ENCODE data around the gene DPYSL4.
"Not testable (repeated sequence)": the region's sequence is repeated elsewhere in the genome, so short reads cannot be mapped to it uniquely, and the experiment has no call there.

The DPYSL4 gene

GRCh38 chr10:132213917-132214316 lies 27.2 kb downstream of the DPYSL4 start:
- H3K27ac ChIP-seq = no peak overlapping the region
- DNase-seq = no peak
- intact Hi-C loops (cut with DNase I; ENCODE audit: low total_unique reads) = no loop called here
- no peaks in the 10 kb centered on the region for H3K4me1 ChIP-seq
- no peaks in the 10 kb centered on the region for H3K27me3 ChIP-seq
- peaks cover 3 to 25% (median 23%) of the 10 kb centered on the region in 3 donors for H3K9me3 ChIP-seq
- H3K36me3 ChIP-seq = peaks cover 0 to 5% (median 0%) of the 10 kb centered on the region in 3 donors
- no peak overlapping the region for H3K4me3 ChIP-seq
- no peak for TF ChIP-seq CTCF (IDR thresholded peaks at IDR 0.05)

- H3K27me3 ChIP-seq; H3K36me3 ChIP-seq; H3K27ac ChIP-seq; DNase-seq; H3K4me3 ChIP-seq; H3K4me1 ChIP-seq; intact Hi-C loops (cut with DNase I; ENCODE audit: low total_unique reads): not testable (repeated sequence)
- peaks cover 3 to 25% (median 23%) of the 10 kb centered on the region in 3 donors for H3K9me3 ChIP-seq
These were observed 29.7 kb downstream of the DPYSL4 start for GRCh38 chr10:132216441-132216840.

GRCh38 chr10:132219486-132219885 lies 32.7 kb downstream of the DPYSL4 start:
- intact Hi-C loops (cut with DNase I; ENCODE audit: low total_unique reads) = no loop called here
- Histone ChIP-seq H3K4me3 (no peak overlapping the region), H3K4me1 (no peaks in the 10 kb centered on the region), H3K27ac (no peak overlapping the region), H3K27me3 (peaks cover 0 to 3% of the 10 kb centered on the region in 2 donors), H3K36me3 (no peaks in the 10 kb centered on the region), H3K9me3 (peaks cover under 1 to 11% (median 7%) of the 10 kb centered on the region in 3 donors)
- no peak for TF ChIP-seq CTCF (IDR thresholded peaks at IDR 0.05)
- DNase-seq = no peak

- intact Hi-C loops (cut with DNase I; ENCODE audit: low total_unique reads) = loop anchor here (5.0 kb wide), 1 partner anchor 237 kb away; no protein-coding TSS in a partner anchor
- Histone ChIP-seq H3K27me3 (peaks cover 0 to 3% of the 10 kb centered on the region in 2 donors), H3K36me3 (no peaks in the 10 kb centered on the region), H3K27ac (no peak overlapping the region), H3K4me3 (no peak overlapping the region), H3K9me3 (peaks cover 0 to 11% (median 1%) of the 10 kb centered on the region in 3 donors), H3K4me1 (no peaks in the 10 kb centered on the region)
- no peak for TF ChIP-seq CTCF (IDR thresholded peaks at IDR 0.05)
- no peak for DNase-seq
These were observed 33.3 kb downstream of the DPYSL4 start for GRCh38 chr10:132220061-132220460.

GRCh38 chr10:132220996-132221395 lies 34.2 kb downstream of the DPYSL4 start:
- not testable (repeated sequence) for H3K27me3 ChIP-seq, H3K4me1 ChIP-seq, H3K27ac ChIP-seq, H3K4me3 ChIP-seq, DNase-seq, H3K36me3 ChIP-seq
- H3K9me3 ChIP-seq = peaks cover 0 to 10% (median 0%) of the 10 kb centered on the region in 3 donors
- intact Hi-C loops (cut with DNase I; ENCODE audit: low total_unique reads) = loop anchor here (5.0 kb wide), 1 partner anchor 236 kb away; no protein-coding TSS in a partner anchor

- DNase-seq = no peak
- no peak for TF ChIP-seq CTCF (IDR thresholded peaks at IDR 0.05)
- intact Hi-C loops (cut with DNase I; ENCODE audit: low total_unique reads) = loop anchor here (2.0 to 5.0 kb wide), 2 partner anchors 132 to 235 kb away; no protein-coding TSS in a partner anchor
These were observed 36.0 kb downstream of the DPYSL4 start for GRCh38 chr10:132222726-132223125.

GRCh38 chr10:132223156-132223590 lies 36.4 kb downstream of the DPYSL4 start:
- no peaks in the 10 kb centered on the region for H3K9me3 ChIP-seq
- intact Hi-C loops (cut with DNase I; ENCODE audit: low total_unique reads) = loop anchor here (2.0 to 5.0 kb wide), 2 partner anchors 132 to 234 kb away; no protein-coding TSS in a partner anchor
- DNase-seq = peak; percentile 70 to 82
- no peaks in the 10 kb centered on the region for H3K36me3 ChIP-seq
- no peak overlapping the region for H3K4me3 ChIP-seq
- peaks cover 0 to 3% of the 10 kb centered on the region in 2 donors for H3K27me3 ChIP-seq
- H3K27ac ChIP-seq = no peak overlapping the region
- H3K4me1 ChIP-seq = no peaks in the 10 kb centered on the region
- TF ChIP-seq CTCF (IDR thresholded peaks at IDR 0.05) = peak; percentile 77 to 85

More at GRCh38 chr10:132222726-132223125, 36.0 kb downstream of the DPYSL4 start:
- Histone ChIP-seq H3K27ac (no peak overlapping the region), H3K9me3 (no peaks in the 10 kb centered on the region), H3K27me3 (peaks cover 0 to 3% of the 10 kb centered on the region in 2 donors), H3K4me3 (no peak overlapping the region), H3K36me3 (no peaks in the 10 kb centered on the region), H3K4me1 (no peaks in the 10 kb centered on the region)
